GM12878 (cell line): ENCODE data around the gene SLC17A2.

Source experiments
- CTCF ChIP-seq, 3 experiments: IDR thresholded peaks in 2 of 3; conservative IDR thresholded peaks in 1 of 3; 2 replicates each; pipeline ENCODE4 v1.5.1; 2011; ENCODE audit warnings: low read depth in 3 of 3, low read length in 3 of 3, mild to moderate bottlenecking in 3 of 3, control low read depth in 2 of 3, moderate library complexity in 2 of 3, inconsistent platforms in 1 of 3, mixed read lengths in 1 of 3; ENCODE audit not compliant: control insufficient read depth in 2 of 3, insufficient read depth in 1 of 3; ENCODE audit errors: extremely low read depth in 1 of 3
- ELK1 ChIP-seq: IDR thresholded peaks from 2 replicates; pipeline ENCODE4 v1.6.1; 2012; ENCODE audit warnings: low read depth, low read length, improper control_type of control experiment
- EZH2 ChIP-seq: IDR thresholded peaks from 2 replicates; pipeline ENCODE4 v1.6.1; 2012; ENCODE audit warnings: low read depth, mild to moderate bottlenecking, control low read depth, inconsistent platforms, low read length, borderline replicate concordance; ENCODE audit not compliant: control insufficient read depth

DNA sequence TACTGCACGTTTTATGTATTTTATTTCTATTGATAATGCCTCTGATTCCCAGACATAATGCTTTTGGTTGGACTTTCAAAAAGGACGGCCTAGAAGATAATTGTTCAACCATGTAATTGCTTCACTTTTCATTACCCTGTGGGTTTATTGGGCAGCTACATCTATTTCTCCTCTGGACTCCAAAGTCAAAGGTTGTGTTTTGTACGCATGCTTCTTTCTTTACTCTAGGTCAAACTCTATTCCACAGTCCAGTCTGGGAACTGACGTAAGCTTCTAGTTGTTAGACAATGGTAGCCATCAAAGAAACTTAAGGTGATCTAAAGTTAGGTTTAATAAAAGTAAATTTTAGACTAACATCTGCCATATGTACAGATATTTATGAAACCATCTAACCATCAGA lies 49.9 kb downstream of the SLC17A2 start:
- TF ChIP-seq EZH2 = no peak
- TF ChIP-seq CTCF (IDR thresholded peaks at IDR 0.05 in 2 of 3, conservative IDR thresholded peaks at IDR 0.05 in 1 of 3; ENCODE audit: control insufficient read depth in 2 of 3, extremely low read depth in 1 of 3, insufficient read depth in 1 of 3, low read depth in 3 of 3, low read length in 3 of 3) = no peak
- TF ChIP-seq ELK1 = no peak
